ENCODE measurements around the gene LITAF.

DNA sequence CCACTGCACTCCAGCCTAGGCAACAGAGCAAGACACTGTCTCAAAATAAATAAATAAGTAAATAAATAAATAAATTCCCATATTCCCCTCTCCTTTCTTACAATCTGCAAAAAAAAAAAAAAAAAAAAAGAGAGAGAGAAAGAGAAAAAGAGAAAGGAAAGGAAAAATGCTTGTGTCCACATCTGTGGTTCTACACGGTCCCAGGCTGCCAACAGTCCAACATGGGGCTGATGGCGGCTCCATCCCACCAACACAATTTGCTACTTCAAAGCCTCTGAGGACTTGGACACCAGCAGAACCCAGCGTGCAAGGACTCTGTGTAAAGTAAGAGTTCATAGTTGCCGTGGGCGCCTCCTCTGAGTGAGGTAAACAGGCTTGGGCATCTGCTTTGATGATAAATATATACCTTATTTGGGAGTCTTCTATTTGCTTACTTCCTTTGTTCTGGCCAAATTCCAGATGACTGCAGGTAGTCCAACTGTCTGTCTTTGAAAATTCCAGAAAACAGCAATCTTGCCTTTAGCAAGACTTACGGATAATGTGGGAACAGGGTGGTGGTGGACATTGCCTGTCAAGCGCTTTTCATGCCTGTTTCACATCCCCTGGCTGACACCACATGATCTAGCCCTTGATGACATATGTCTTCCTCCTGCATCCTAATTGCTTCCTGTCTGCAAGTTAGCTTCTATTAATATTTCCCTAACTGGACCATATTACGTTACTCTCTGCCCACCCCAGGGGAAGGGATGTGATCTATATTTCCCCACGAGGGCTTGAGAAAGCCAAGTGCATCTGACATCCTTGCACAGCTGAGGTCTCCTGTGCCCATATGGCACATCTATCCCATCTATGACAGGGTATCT, 10.1 kb downstream of the LITAF start:
- no peak for TF ChIP-seq SUZ12 (IDR thresholded peaks at IDR 0.05; ENCODE audit: extremely low read depth, insufficient read depth, insufficient read length)
- no peak for TF ChIP-seq YY1 (IDR thresholded peaks at IDR 0.05; ENCODE audit: insufficient read depth, insufficient read length)
